Erythroblast (primary cell): Measurements from ENCODE around the gene ROM1.
A peak's percentile ranks its signal among the peaks of the same experiment; 100 is the strongest.

Source experiments
- DNase-seq, 2 experiments: peaks; one replicate each; lab custom pipeline; 2025; lab: John Stamatoyannopoulos, UW
- GATA1 ChIP-seq: IDR thresholded peaks from 2 replicates; pipeline ENCODE4 v1.6.1; 2011; ENCODE audit warnings: low read depth, mild to moderate bottlenecking, control low read depth, low read length, moderate library complexity
- POLR2A ChIP-seq: IDR thresholded peaks from 2 replicates; pipeline ENCODE4 v1.6.1; 2011; ENCODE audit warnings: mild to moderate bottlenecking, low read length

The ROM1 gene

GRCh38 chr11:62664405-62665074 lies 51.5 kb downstream of the ROM1 start:
- DNase-seq: peak; percentile 80 to 85
- TF ChIP-seq GATA1 (no peak), POLR2A (no peak)
